M059J (cell line): ENCODE data around the gene L3MBTL4. TPM values are rescaled to one million over a fixed set of nuclear protein-coding genes. Genes with fewer than 3 reads are reported as not detected.
"Not testable (repeated sequence)": the region's sequence is repeated elsewhere in the genome, so short reads cannot be mapped to it uniquely, and the experiment has no call there.

Experiments
- DNase-seq: peaks from one replicate; pipeline ENCODE4 v3.0.0-alpha.2; 2012; ENCODE audit warnings: low read depth
- total RNA-seq: library from RNA; depleted of rRNA; stranded (reverse); fragments of >200 nt; shearing (Covaris generic); gene quantifications from 2 replicates; pipeline ENCODE4 v1.2.3, GENCODE V29; 2014

L3MBTL4 gene
- total RNA-seq, 1 experiment from 2014 or later, result 0.15 TPM

- no peak for DNase-seq
These were observed 103.1 kb downstream of the L3MBTL4 start for GRCh38 chr18:6311456-6312215.

GRCh38 chr18:6310714-6311113, 104.0 kb downstream of the L3MBTL4 start:
- DNase-seq, result no peak

DNA sequence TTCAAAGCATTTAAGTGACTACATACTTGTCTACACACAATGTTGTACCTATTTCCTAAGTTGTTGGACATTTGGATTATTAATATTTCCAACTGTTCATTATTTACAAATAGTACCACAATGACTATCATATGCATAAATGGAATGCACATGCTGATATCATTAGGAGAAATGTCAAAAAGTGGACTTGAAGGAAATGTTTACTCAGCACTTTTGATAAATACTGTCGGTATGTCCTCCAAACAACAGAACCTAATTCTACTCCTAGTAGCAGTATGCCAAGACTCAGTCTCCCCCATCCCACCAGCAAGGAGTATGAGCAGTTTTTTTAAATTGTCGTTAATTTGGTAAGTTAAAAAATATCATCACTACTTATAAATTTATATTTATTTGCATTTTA, 116.8 kb downstream of the L3MBTL4 start:
- no peak for DNase-seq

DNA sequence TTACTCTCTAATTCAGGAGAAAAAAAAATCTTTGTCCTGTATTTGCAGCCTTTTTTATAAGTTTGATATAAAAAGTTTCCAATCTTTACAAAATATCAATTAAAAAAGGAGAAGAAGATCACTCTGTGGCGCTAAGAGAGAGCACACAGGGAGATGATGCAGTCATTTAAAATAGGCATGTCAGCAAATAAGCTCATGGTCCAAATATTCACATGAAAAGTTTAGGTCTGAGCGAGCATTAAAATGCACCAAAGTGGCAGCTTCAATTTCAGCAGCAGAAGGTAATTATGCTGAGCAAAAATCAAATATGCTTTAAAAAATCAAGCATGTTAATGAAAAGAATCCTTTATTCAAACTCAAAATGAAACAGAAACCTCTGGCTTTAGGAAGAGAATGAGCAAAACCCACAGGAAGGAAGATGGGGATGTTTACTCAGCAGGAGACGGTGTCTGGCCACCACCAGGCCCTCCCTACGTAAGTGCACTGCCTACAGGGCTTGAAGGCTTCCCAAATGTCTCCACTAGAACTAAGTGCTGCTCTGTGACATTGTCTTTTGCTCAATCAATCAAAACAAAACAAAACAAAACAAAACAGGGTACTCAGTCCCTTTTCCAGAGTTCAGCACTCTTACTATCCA, 120.4 kb downstream of the L3MBTL4 start:
- no peak for DNase-seq

DNA sequence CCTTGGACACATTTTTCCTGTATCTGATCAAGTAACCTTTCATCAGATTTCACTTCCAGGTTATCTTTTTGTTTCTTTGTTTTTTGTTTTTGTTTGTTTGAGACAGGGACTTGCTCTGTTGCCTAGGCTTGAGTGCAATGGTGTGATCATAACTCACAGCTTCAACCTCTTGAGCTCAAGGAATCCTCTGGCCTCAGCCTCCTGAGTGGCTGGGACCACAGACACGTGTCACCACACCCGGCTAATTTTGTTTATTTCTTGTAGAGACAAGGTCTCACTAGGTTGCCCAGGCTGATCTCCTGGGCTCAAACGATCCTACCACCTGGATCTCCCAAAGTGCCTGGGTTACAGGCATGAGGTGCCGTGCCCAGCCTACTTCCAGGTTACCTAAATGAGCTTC, 124.9 kb downstream of the L3MBTL4 start:
- no peak for DNase-seq

- no peak for DNase-seq
These were observed 128.1 kb downstream of the L3MBTL4 start for GRCh38 chr18:6286585-6286984.

- DNase-seq, result no peak
These were observed 129.9 kb downstream of the L3MBTL4 start for GRCh38 chr18:6284761-6285160.

DNA sequence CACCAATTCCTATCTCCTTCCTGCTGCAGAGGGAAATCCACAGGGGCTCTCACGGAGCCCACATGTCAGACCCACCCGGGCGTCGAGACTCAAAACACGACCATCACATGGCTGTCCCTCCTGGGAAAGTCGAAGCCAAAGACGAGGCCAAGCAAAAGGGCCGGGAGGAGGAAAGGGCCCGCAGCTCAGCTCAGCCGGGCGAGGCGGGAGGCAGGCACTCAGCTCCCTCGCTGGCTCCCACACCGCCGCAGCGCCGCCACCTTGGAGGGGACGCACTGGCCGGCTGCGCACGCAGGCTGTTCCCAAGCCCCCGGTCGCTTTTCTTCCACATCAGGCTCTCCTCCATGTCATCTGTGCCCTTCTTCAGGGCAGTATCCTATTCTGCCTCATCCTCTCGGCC, 130.4 kb downstream of the L3MBTL4 start:
- DNase-seq, result no peak

DNA sequence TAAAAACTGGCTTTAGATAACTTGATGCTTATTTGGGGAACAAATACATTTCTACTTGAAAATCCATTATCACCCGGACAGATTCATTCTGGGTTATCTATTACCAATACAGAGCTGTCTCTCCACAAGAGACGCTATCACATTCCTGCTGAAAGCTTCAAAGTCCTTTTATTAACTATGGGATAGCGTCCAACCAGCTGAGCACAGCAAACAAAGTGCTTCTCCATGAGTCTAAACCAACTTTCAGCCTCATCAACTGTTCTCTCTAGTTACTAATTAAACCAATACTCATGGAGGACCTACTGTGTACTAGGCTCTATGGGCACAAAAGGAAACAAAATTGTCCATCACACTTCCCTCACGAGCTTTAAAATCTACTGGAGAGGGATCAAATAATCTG, 132.8 kb downstream of the L3MBTL4 start:
- no peak for DNase-seq

- DNase-seq, result no peak
These were observed 134.4 kb downstream of the L3MBTL4 start for GRCh38 chr18:6280211-6280743.

- no peak for DNase-seq
These were observed 135.4 kb downstream of the L3MBTL4 start for GRCh38 chr18:6279308-6279707.

DNA sequence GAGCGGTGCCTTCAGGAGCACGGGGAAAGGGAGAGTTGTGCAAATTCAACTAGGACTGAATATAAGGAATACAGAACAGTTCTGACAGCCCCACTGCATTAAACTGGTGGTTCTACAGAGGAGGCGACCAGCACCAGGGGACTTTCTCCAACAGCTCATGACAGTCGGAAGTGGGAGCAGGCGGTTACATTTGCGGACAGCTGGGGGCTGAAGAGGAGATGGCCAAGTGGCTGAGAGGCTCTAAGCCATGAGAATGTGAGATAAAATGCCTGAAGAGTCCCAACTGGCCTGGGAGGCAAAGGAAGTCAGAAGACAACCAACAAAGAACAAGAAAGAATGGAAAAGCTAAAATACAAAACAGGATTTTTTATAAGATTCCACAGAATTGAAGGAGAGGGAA, 141.3 kb downstream of the L3MBTL4 start:
- no peak for DNase-seq

DNA sequence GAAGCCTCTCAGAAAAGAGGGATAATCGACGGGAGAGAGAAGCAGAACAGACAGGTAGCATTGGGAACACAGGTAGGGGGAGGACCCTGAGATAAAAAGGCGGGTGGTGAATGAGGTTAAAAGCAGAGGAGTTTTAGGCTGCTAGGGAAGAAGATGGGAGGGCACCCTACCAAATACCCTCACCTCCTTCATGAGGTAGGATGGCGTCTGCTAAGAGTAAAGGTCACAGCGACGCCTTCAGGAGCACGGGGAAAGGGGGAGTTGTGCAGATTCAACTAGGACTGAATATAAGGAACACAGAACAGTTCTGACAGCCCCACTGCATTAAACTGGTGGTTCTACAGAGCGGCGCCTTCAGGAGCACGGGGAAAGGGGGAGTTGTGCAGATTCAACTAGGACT, 142.6 kb downstream of the L3MBTL4 start:
- DNase-seq, result not testable (repeated sequence)

DNA sequence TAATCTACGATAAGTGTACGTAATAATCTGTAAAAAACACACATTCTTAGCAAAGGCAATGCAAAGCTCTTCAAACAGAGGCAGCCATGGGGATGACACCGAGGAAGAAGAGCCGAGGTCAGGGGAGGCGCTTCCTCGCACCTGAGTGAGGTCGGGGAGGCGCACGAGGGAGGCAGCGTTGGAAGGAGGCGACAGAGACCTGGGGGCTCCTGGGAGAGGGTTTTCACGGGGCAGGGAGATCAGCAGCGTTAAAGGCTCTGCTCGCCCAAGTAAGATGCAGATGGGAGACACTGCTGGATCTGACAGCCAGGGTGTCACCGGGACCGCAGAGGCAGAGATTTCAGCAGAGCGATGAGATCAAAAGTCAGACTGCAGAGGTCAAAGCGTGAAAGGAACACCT, 143.1 kb downstream of the L3MBTL4 start:
- DNase-seq, result no peak

DNA sequence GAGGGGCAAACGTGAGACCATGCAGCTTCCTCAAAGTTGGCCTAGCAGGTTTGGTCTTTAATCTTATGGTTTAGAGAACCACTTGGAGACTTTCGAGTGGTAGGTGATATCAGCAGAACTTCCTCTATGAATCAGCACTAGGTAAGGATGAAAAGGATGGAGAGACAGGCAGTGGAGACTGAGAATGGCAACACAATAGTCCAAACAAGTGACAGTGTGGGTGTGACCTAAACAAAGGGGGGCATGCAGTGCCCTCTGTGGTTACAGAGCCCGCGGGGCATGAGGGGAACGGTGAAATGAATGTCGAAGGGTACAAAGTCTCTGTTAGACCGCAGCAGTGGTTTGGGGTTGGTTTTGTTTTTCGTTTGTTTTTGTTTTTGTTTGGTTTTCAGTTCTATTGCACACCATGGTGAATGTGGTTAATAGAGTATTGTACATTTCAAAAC, 143.9 kb downstream of the L3MBTL4 start:
- DNase-seq, result no peak

GRCh38 chr18:6269660-6270332, 144.9 kb downstream of the L3MBTL4 start:
- no peak for DNase-seq

DNA sequence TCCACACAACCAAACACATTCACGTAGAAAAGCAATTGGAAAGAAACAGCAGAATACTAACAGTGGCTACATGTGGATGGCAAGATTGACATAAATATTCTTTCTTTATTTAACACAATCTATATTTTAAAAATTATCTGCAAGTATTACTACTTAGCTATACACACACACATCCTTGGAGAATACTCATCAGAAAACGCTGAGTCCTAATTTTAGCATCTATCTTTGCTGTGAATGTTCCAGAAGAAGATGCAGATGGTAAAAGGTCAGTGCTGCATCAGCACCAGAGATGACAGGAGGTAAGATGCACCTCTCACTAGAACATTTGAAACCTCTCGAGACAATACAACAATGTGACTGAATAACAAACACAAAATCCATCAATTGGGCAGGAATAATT, 148.5 kb downstream of the L3MBTL4 start:
- DNase-seq, result no peak

DNA sequence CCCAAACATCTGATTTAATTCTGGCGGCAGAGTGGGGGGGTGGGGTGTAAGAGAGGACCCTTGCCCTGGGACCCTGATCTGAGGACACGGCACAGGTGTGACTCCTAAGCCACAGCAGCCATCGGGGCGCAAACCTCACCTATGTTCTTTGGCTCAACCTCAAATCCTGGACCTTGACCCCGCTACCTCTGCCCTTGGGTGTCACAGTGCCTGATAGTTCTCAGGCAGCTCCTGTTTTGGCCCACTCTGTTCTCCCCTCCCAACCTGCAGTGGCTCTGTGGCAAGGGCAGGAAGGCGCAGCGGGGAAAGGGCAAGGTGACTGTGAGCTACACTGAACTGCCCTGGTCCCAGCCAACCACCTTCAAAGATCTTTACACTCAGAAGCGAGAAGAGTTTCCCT, 152.8 kb downstream of the L3MBTL4 start:
- DNase-seq, result no peak

DNA sequence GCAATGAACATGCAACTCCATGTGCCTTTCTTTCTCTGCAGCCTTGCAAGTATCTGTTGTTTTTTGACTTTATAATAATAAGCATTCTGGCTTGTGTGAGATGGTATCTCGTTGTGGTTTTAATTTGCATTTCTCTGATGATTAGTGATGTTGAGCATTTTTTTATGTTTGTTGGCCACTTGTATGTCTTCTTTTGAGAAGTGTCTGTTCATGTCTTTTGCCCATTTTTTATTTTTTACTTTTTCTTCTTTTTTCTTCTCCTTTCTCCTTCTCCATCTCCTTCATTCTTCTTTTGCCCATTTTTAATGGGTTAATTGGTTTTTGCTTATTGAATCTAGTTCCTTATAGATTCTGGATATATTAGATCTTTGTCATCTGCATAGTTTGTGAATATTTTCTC, 155.4 kb downstream of the L3MBTL4 start:
- DNase-seq, result not testable (repeated sequence)

- no peak for DNase-seq
These were observed 156.8 kb downstream of the L3MBTL4 start for GRCh38 chr18:6257950-6258349.

- no peak for DNase-seq
These were observed 158.2 kb downstream of the L3MBTL4 start for GRCh38 chr18:6256521-6256920.

- DNase-seq, result no peak
These were observed 158.8 kb downstream of the L3MBTL4 start for GRCh38 chr18:6255886-6256285.
